COLO668 (cell line): ENCODE results near the gene OR56A3.
"Not testable (repeated sequence)": the region's sequence is repeated elsewhere in the genome, so short reads cannot be mapped to it uniquely, and the experiment has no call there.

Experiments
- DNase-seq: peaks from one replicate; lab custom pipeline; 2025; ENCODE audit not compliant: unreplicated experiment; lab: John Stamatoyannopoulos, UW

The OR56A3 gene, protein sequence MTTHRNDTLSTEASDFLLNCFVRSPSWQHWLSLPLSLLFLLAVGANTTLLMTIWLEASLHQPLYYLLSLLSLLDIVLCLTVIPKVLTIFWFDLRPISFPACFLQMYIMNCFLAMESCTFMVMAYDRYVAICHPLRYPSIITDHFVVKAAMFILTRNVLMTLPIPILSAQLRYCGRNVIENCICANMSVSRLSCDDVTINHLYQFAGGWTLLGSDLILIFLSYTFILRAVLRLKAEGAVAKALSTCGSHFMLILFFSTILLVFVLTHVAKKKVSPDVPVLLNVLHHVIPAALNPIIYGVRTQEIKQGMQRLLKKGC

DNA sequence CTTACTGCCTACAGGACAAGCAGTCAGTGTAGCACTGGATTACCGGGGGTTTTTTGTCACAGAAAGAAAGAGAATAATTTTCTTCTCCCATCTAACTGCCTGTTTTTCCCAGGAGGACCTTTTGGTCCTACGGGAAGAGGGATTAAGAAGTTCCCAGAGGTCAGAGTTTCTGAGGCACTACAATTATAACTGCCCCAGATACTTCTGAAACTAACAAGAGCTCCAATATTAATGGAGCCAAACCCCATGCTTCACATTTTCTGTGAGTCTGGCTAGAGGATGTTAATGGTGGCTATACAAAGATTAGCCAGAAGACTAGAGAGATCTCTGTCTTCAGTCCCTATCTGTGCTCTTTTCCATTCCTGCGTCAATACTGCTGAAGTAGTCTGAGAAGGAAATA is at the start of gene OR56A3:
TSS of gene OR56A3 (plus strand) at position 301 of the 400 bp plus-strand sequence. CDS start 5,096 bp downstream, outside the sequence.
- no peak for DNase-seq

DNA sequence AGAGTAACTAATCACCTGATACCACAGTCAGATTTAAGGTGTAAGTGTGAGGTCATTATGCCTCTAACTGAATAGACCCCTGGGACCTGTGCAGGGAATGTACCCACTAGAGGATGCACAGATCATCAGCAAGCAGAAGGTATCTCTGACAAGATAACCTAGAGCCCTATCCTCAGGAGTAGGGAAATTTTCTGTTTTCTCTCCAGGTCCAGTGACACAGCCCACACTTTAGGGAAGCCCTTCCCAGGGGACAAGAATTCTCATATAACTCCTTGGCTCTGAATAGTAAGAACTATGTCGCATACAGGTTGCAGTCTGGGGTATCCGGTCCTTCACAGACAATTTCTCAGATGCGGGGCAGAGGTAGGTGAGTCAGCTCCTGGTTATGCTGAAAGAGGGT is 49.1 kb upstream of the OR56A3 start, which contains the start of gene OR52E5:
TSS of gene OR52E5 (plus strand) at position 301 of the 400 bp plus-strand sequence. CDS start 7,569 bp downstream, outside the sequence.
- no peak for DNase-seq

DNA sequence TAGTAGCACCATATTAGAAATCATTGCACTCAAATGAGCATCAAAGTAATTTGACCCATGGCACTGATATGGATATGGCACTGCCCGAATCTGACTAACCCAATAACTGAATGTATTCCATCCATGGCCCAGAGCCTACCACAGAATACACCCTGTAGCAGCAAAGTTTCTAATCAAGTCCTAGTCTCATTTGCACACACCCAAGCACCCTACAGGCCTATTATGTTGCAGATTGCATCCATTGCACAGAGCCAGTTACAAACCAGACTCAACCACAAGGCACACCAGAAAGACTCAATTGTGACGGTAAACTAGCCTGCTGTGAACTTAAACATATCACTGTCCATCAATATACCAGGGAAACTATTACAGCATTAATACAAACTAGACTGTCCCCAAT is 42.5 kb upstream of the OR56A3 start:
- DNase-seq: no peak

DNA sequence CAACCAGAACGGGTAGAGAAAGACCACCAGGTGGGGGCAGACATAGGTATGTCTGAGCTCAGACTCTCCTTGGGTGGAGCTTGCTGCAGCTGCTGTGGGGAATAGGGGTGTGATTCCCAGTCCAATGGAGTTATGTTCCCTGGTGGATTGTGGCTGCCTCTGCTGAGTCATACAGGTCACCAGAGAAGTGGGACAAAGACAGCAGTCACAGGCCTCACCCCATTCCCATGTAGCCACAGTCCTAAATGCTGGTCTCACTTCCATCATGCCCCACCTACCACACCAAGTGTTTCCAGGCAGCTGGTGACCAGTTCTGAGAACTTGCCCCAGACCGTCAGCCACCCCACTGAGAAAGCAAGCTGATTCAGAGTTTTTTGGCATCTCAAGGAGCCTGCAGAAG is 31.5 kb upstream of the OR56A3 start:
- DNase-seq: no peak

DNA sequence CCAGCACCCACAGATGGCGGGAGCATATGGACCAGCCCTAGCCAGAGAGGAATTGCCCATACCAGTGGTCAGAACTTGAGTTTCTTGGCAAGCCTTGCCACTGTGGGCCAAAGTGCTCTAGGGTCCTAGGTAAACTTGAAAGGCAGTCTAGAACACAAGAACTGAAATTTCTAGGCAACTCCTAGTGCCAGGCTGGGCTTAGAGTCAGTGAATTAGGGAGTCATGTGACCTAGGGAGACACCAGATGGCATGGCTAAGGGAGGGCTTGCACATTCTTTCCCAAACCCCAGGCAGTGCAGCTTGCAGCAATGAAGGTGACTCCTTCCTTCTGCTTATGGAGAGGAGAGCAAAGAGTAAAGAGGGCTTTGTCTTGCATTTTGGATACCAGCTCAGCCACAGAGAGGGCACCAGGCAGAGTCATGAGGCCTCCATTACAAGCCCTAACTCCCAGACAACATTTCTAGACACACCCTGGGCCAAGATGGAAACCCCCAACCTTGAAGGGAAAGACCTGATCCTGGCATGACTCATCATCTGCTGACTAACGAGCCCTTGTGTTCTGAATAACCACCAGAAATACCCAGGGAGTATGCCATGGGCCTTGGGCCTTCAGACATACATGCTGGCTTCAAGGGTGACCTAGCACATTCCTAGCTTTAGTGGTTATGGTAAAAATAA is 19.2 kb upstream of the OR56A3 start:
- no peak for DNase-seq

DNA sequence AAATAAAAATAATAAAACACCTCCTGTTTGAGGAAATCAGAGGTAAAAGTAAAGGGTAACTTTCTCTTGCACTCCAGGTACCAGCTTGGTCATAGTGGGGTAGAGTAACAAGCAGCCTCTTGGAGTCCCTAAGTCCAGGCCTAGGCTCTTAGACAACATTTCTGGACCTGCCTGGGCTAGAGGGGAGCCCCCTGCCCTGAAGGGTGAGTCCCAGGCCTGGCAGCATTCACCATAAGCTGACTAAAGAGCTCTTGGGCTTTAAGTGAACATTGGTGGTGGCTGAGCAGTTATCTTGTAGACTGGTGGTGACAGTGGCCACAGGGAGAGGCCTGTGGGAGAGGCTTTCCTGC is 18.6 kb upstream of the OR56A3 start:
- DNase-seq: no peak

DNA sequence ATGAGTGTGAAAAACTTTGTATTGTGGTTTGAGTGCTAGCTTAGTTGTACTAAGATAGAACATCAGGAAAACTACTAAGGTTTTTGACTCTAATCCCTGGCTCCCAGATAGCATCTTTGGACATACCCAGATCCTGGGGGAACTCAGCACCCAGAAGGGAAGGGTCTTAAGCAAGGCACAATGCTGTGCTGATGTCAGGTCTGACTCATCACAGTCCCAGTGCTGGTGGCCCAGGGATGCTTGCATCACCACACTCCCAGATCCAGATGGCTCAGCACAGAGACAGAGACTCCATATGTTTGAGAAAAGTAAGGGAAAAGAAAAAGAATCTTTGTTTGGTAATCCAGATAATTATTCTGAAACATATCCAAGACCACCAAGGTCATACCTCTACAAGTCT is 18.3 kb upstream of the OR56A3 start:
- no peak for DNase-seq

DNA sequence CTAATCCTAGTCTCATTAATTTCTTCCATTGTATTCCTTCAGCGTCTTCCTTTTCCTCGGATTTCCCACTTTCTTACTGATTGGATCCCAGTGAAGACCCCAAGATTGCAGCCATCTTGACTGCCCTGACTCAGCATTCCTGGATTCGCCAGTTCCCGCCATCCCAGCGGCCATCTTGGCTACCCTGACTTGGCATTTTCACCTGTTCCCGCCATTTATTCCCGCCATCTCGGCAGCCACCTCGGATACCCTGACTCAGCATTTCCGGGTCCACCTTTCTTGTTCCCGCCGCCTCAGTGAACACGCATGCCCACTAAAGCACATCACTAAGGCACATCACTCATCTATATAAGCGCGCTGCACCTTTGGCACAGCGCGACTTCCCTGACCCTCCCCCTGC is 13.8 kb upstream of the OR56A3 start:
- no peak for DNase-seq

DNA sequence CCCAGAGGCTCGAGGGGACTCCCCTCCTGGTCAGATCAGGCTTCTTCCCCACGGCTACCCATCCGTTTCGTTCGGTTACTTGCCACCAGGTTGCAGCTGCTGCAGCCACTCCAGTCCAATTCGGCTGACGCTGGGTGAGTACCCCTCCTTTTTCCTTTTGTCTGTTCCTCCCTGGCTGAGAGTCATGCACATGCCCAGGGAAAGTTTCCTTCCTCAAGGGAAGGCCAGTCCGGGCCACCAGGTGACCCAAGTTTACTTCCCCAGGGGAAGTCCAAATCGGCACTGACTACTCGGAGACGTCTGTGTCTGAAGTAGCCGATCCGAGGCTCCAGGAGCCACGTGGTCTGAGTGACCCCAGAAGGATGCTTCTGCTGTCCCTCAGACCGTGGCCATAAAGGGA is 13.2 kb upstream of the OR56A3 start:
- no peak for DNase-seq

DNA sequence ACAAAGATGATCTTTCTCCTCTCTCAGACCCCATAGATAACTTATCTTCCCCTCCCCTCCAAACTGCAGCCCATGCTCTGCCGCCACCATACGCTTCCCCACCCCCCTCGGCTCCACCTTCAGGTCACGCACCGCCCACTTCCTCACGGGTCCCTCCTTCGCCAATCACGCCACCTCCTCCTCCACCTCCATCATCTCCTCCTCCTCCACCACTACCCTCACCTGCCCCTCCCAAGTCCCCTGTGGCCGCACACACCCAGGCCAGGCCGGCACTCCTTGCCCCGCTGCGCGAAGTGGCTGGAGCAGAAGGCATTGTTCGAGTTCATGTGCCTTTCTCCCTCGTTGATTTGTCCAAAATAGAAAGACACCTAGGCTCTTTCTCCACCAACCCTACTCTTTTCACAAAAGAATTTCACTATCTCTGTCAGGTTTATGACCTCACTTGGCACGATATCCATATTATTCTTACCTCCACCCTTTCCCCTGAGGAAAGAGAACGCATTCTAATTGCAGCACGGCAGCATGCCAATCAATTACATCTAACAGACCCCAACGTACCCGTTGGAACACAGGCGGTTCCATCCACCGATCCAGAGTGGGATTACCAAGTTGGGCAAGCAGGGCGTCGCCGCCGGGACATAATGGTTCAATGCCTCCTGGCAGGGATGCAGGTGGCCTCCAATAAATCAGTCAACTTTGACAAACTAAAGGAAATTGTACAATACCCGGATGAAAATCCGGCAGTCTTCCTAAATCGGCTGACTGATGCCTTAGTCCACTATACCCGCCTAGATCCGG is 12.3 kb upstream of the OR56A3 start:
- DNase-seq: no peak

DNA sequence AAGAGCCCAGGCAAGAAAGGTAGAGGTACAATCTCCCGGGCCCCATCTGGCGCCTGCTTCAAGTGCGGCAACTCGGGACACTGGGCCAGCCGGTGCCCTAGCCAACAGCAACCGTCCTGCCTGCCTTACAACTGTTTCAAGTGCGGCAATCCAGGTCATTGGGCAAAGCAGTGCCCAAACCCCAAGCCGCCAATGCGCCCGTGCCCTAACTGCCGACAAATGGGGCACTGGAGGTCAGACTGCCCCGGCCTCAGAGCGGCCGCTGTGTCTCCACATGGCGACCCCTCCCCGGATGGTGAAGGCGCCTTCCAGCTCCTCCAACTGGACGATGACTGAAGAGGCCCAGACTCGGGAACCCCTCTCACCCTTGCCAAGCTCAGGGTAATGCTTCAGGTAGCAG is 11.4 kb upstream of the OR56A3 start:
- no peak for DNase-seq

DNA sequence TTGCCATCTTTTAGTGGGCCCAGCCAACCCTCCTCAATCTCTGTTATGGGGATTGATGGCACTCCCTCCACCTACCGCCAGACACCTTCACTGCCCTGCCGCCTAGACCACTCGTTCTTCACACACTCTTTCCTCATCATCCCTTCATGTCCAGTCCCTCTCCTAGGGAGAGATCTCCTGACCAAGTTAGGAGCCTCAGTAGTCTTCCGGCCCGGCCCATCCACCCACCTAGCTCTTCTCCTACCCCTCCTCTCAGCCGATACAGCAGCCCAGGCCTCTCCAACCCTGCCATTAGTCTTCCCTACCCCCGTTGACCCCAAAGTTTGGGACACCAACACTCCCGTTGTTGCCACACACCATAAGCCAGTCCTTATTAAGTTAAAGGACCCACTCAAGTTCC is 11.0 kb upstream of the OR56A3 start:
- no peak for DNase-seq

DNA sequence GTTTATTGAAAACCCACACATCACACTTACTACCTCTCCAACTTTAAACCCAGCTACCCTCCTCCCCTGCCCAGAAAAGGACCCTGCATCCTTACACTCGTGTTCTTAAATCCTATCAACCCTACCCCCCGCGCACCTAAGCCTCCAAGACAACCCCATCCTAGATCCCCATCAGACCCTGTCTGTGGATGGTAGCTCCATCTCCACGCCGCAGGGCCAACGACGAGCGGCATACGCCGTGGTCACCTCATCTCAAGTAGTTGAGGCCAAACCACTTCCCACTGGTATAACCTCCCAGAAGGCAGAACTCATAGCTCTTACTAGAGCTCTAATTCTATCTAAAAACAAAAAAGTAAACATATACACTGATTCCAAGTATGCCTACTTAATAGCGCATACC is 9.4 kb upstream of the OR56A3 start:
- DNase-seq: no peak

DNA sequence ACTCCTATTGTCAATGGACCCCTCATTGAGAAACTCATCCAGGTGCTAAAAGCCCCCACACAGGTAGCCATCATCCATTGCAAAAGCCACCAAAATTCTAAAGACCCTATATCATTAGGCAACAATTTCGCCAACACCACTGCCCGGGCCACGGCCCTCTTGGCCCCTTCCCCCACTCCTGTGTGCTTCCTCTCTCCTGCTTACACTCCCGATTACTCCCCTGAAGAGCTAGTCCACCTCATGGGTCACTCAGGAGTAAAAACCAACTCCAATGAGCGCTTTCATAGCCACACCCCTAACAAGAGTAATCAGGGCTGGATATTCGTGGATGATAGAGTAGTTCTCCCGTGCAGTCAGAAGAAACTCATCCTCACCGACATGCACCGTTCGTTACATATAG is 8.9 kb upstream of the OR56A3 start:
- no peak for DNase-seq

DNA sequence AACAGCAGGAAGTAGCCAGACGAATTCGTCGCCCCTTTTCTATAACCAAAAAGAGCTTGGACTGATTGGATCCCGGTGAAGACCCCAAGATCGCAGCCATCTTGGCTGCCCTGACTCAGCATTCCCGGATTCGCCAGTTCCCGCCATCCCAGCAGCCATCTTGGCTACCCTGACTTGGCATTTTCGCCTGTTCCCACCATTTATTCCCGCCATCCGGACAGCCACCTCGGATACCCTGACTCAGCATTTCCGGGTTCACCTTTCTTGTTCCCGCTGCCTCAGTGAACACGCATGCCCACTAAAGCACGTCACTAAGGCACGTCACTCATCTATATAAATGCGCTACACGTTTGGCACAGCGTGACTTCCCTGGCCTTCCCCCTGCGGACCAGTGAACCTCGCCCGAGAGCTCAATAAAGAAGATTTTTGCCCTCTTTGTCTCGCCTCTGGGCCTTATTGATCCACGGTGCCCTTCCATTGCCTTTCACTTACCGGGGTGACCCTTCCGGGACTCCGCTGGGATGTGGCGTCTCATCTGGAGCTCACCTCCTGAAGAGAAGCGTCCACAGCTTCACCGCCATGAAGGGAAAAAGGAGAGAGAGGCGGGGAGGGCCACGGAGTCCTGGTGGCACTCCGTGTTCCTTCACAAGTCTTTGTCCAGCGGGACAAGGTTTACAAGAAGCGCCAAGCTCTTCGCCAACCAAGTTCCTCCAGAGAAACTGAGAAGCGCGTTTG is 4.0 kb upstream of the OR56A3 start:
- no peak for DNase-seq

DNA sequence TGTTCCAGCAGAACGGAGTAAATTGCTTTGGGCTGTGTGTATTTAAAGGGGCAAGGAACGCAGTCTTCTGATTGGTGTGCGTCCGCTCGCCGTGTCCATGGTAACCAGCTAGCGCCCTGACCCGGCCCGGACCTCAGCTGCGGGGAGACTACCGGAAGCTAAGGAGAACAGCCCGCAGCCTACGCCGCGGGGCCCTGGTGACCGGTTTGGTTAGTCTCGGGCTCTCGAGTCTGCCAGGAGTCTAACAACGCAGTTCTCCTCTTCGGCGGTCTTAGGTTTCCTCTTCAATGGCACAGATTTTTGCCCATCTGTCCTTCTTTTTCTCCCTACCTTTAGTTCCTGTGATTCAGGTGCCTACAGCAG is 3.5 kb upstream of the OR56A3 start:
- DNase-seq: no peak

DNA sequence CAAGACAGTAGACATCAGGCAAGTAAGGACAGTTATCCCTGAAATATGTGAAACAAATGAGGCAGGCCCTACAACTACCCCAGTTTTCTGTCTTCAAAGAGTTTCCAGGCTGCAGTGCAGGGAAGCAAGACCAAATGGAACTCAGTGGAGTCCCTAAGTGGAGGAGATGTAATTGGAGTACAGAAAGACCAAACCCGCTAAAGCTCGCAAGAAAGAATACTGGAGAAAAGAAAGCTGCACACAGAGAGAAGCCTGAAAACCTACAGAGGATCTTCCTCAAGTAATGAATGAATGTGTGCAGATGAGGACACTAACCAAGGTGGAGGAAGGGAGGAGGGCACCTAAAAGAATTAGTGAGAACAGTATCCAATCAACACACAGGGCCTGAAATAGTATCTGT is 1.3 kb upstream of the OR56A3 start:
- no peak for DNase-seq

DNA sequence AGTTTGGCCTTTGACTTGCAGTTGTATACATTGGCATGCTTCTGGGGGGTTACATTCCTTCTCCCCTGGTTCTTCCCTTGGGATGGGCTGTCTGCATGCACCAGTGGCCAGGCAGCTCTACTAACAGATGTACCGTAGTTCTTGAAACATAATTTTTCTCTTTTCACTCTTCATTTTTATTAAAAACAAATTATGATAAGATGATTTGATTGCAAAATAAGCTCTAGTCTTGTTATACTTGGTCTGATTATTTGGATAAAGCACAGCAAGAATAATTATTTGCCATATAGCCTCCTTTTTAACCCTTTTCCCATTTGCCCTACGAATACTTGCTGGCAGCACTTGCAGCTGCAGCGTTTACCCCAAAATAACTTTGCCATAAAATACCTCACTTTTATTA is 13.5 kb downstream of the OR56A3 start:
- no peak for DNase-seq

DNA sequence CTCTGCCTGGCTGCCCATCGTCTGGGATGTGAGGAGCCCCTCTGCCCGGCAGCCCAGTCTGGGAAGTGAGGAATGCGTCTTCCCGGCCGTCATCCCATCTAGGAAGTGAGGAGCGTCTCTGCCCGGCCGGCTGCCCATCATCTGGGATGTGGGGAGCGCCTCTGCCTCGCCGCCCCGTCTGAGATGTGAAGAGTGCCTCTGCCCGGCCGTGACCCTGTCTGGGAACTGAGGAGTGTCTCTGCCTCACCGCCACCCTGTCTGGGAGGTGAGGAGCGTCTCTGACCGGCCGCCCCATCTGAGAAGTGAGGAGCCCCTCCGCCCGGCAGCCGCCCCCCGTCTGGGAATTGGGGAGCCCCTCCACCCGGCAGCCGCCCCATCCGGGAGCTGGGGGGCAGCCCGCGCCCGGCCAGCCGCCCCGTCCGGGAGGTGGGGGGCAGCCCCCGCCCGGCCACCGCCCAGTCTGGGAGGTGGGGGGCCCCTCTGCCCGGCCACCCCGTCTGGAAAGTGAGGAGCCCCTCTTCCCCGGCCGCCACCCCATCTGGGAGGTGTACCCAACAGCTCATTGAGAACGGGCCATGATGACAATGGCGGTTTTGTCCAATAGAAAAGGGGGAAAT is 18.8 kb downstream of the OR56A3 start:
- not testable (repeated sequence) for DNase-seq

DNA sequence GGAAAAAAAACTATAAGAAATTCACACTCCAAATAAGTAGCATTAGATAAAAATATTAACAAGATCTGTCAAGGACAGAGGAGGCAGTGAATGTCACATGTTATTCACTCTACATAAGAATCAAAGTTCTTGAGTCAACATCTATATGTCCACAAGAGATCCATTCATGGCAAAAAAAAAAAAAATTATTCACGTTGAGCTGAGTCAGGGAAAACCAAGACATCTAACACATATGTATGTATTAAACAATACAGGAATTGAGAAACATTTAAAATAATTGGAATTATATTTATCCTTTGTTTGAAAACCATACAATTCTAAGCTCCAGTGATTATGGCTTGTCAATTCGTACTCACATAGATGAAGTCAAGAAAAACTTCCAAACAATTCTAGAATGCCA is 24.9 kb downstream of the OR56A3 start:
- DNase-seq: no peak

DNA sequence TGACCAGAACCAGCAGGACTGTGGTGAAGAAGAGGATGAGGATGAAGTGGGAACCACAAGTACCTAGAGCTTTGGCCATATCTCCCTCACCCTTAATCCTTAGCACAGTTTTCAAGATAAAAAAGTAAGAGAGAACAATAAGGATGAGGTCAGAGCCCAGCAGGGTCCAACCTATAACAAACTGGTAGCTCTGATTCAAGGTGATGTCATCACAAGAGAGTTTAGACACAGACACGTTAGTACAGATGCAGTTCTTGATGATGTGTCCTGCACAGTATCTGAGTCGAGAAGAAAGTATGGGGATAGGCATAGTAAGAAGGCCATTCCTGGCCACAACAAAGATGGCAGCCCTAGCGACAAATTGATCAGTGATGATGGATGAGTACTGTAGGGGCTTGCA is 25.7 kb downstream of the OR56A3 start:
- no peak for DNase-seq
